GM23248 (cell line): ENCODE measurements around the gene STH. TPM values are rescaled to one million over a fixed set of nuclear protein-coding genes. Genes with fewer than 3 reads are reported as not detected.

ENCODE experiments used
- DNase-seq: peaks from one replicate; pipeline ENCODE4 v3.0.0-alpha.2; 2015
- H2AFZ ChIP-seq: fragments of 200-600 bp; sonication (generic); 2 replicates; pipeline ENCODE4 v1.6.1; 2016; ENCODE audit warnings: antibody characterized with exemption
- H3F3A ChIP-seq: fragments of 200-600 bp; sonication (generic); 2 replicates; pipeline ENCODE4 v1.6.1; 2016; ENCODE audit warnings: mild to moderate bottlenecking, antibody characterized with exemption, mixed run types; ENCODE audit not compliant: insufficient read depth
- H3K27ac ChIP-seq: fragments of 200-600 bp; sonication (generic); 2 replicates; pipeline ENCODE4 v1.5.1; 2016; ENCODE audit warnings: mild to moderate bottlenecking
- H3K27me3 ChIP-seq: fragments of 200-600 bp; sonication (generic); replicated peaks from 2 replicates; pipeline ENCODE4 v1.6.1; 2016; ENCODE audit warnings: mild to moderate bottlenecking; ENCODE audit not compliant: insufficient read depth
- H3K36me3 ChIP-seq: fragments of 200-600 bp; sonication (generic); 2 replicates; pipeline ENCODE4 v1.6.1; 2016; ENCODE audit warnings: low read depth, mild to moderate bottlenecking
- H3K4me1 ChIP-seq: fragments of 200-600 bp; sonication (generic); 2 replicates; pipeline ENCODE4 v1.6.1; 2016; ENCODE audit warnings: mild to moderate bottlenecking; ENCODE audit not compliant: insufficient read depth
- H3K4me2 ChIP-seq: fragments of 200-600 bp; sonication (generic); one replicate; pipeline ENCODE4 v1.6.1; 2016; ENCODE audit warnings: mild to moderate bottlenecking; ENCODE audit not compliant: unreplicated experiment
- H3K4me3 ChIP-seq: fragments of 200-600 bp; sonication (generic); 2 replicates; pipeline ENCODE4 v1.5.1; 2016; ENCODE audit warnings: mild to moderate bottlenecking
- H3K79me2 ChIP-seq: fragments of 200-600 bp; sonication (generic); 2 replicates; pipeline ENCODE4 v1.6.1; 2016; ENCODE audit warnings: mild to moderate bottlenecking; ENCODE audit not compliant: insufficient read depth
- H3K9ac ChIP-seq: fragments of 200-600 bp; sonication (generic); 2 replicates; pipeline ENCODE4 v1.6.1; 2016; ENCODE audit warnings: mild to moderate bottlenecking
- H3K9me2 ChIP-seq: fragments of 200-600 bp; sonication (generic); 2 replicates; pipeline ENCODE4 v1.6.1; 2016; ENCODE audit warnings: mixed run types, mild to moderate bottlenecking, moderate library complexity; ENCODE audit not compliant: insufficient read depth
- H3K9me3 ChIP-seq: fragments of 200-600 bp; sonication (generic); one replicate; pipeline ENCODE4 v1.6.1; 2017; ENCODE audit warnings: low read depth
- H4K20me1 ChIP-seq: fragments of 200-600 bp; sonication (generic); 2 replicates; pipeline ENCODE4 v1.6.0; 2016; ENCODE audit not compliant: insufficient read depth
- EZH2 ChIP-seq: fragments of 200-600 bp; sonication (generic); IDR thresholded peaks from 2 replicates; pipeline ENCODE4 v1.6.1; 2018; ENCODE audit warnings: antibody characterized with exemption, mild to moderate bottlenecking; ENCODE audit not compliant: insufficient read depth, poor library complexity, severe bottlenecking
- EZH2phosphoT487 ChIP-seq: fragments of 200-600 bp; sonication (generic); IDR thresholded peaks from 2 replicates; pipeline ENCODE4 v1.6.1; 2018; ENCODE audit warnings: antibody characterized with exemption, moderate library complexity, mild to moderate bottlenecking, low read depth; ENCODE audit not compliant: insufficient read depth
- WGBS, 2 experiments: methylation state at CpG; one replicate each; pipeline ENCODE4 v1.1.6; 2015 to 2017; ENCODE audit warnings: low lambda C conversion rate in 2 of 2, low coverage in 1 of 2; ENCODE audit errors: missing lambda C conversion rate in 2 of 2; 5-methylcytosine and 5-hydroxymethylcytosine counted together
- in situ Hi-C: fragments of 300-500 bp; cut with MboI; formaldehyde crosslinking; loops from 2 replicates; pipeline ENCODE4 v1.15.0; 2020
- polyA plus RNA-seq: library from polyadenylated mRNA; unstranded; fragments of >200 nt; fragmentation: Nextera tagmentation; extraction: Ambion mirVana; gene quantifications from 2 replicates; pipeline ENCODE4 v1.2.1, GENCODE V29; 2016
- total RNA-seq: library from RNA; depleted of rRNA; stranded (reverse); fragments of >200 nt; shearing (Covaris generic); gene quantifications from 2 replicates; pipeline ENCODE4 v1.2.3, GENCODE V29; 2014

Gene STH
- total and polyA plus RNA-seq, 2 experiments from 2014 or later: not detected

DNA sequence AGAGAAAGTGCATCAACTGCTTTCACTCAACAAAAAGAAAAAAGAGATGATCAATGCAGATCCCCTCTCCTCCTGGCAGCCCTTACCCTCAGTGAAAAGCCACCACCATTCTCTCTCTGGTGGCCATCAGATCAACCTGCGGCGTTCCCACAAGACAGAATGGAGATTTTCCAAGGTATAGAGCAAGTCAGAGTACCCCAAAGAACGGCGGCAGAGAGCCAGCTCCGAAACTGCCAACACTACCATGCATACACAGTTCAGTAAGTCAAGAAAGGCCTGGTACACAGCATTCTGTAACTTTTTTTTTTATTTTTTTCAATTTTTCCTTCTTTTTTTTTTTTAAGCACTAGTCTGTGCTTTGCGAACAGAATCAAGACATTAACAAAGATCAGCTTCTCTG is 30.6 kb downstream of the STH start:
- 95 to 98% methylated on average over 6 of the region's 6 CpGs for WGBS, 2 experiments
- Histone ChIP-seq H3K9me3 (no peaks in the 10 kb centered on the region), H3K9me2 (no peaks in the 10 kb centered on the region), H3K27me3 (no peaks in the 10 kb centered on the region), H3K4me2 (no peak overlapping the region), H3K36me3 (peaks cover 39% of the 10 kb centered on the region), H3K4me3 (no peak overlapping the region), H3K9ac (no peak overlapping the region), H4K20me1 (no peaks in the 10 kb centered on the region), H3K27ac (no peak overlapping the region), H3K79me2 (no peaks in the 10 kb centered on the region), H3K4me1 (no peaks in the 10 kb centered on the region), H3F3A (peaks cover 9% of the 10 kb centered on the region; the same call in 1 of the 2 replicates), H2AFZ (no peak overlapping the region)
- DNase-seq: no peak
- TF ChIP-seq EZH2 (no peak), EZH2phosphoT487 (no peak)
- in situ Hi-C loops: loop anchor here (10.0 kb wide), 1 partner anchor 185 kb away; no protein-coding TSS in a partner anchor

- TF ChIP-seq EZH2phosphoT487 (no peak), EZH2 (no peak)
- H3K4me1 ChIP-seq: no peaks in the 10 kb centered on the region
- 30 to 33% methylated on average over 3 of the region's 3 CpGs for WGBS, 2 experiments
- H3K4me2 ChIP-seq: no peak overlapping the region
- H4K20me1 ChIP-seq: no peaks in the 10 kb centered on the region
- peaks cover 9% of the 10 kb centered on the region; the same call in 1 of the 2 replicates for H3F3A ChIP-seq
- no peaks in the 10 kb centered on the region for H3K9me2 ChIP-seq
- H2AFZ ChIP-seq: no peak overlapping the region
- no peak overlapping the region for H3K9ac ChIP-seq
- no peaks in the 10 kb centered on the region for H3K9me3 ChIP-seq
- no peak for DNase-seq
- no peak overlapping the region for H3K4me3 ChIP-seq
- H3K79me2 ChIP-seq: no peaks in the 10 kb centered on the region
- peaks cover 48% of the 10 kb centered on the region for H3K36me3 ChIP-seq
- H3K27ac ChIP-seq: no peak overlapping the region
- H3K27me3 ChIP-seq: no peaks in the 10 kb centered on the region
- in situ Hi-C loops: loop anchor here (10.0 kb wide), 1 partner anchor 184 kb away; no protein-coding TSS in a partner anchor
Observed at GRCh38 chr17:46030752-46031151, 31.7 kb downstream of the STH start.

DNA sequence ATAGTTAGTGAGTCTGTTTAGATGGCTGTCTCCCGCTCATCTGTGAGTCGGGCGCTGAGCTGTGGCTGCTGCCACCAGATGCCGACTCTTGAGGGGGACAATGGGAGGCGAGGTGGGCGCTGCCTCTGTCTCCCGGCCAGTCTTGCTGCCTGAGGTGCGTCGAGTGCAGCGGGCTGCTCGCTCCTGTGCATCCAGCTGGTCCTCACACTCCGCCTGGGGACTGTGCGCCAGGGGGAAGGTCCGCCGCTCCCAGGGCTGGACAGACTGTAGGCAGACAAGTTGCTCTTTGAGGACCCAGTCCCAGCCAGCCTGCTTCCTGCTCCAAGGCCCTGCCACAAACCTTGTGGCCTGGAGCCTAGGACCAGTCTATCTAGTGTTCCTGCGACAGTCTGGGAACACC is 32.4 kb downstream of the STH start:
- TF ChIP-seq EZH2: no peak
- no peak overlapping the region for H3K4me2 ChIP-seq
- H3K9ac ChIP-seq: no peak overlapping the region
- H3K9me3 ChIP-seq: no peaks in the 10 kb centered on the region
- 92 to 99% methylated on average over 15 to 16 of the region's 16 CpGs for WGBS, 2 experiments
- H3K4me1 ChIP-seq: no peaks in the 10 kb centered on the region
- peaks cover 54% of the 10 kb centered on the region for H3K36me3 ChIP-seq
- H3K79me2 ChIP-seq: no peaks in the 10 kb centered on the region
- no peak overlapping the region for H3K4me3 ChIP-seq
- peaks cover 9% of the 10 kb centered on the region; the same call in 1 of the 2 replicates for H3F3A ChIP-seq
- no peak overlapping the region for H3K27ac ChIP-seq
- no peak overlapping the region for H2AFZ ChIP-seq
- H3K27me3 ChIP-seq: no peaks in the 10 kb centered on the region
- no peaks in the 10 kb centered on the region for H3K9me2 ChIP-seq
- H4K20me1 ChIP-seq: no peaks in the 10 kb centered on the region
- in situ Hi-C loops: loop anchor here (10.0 kb wide), 1 partner anchor 183 kb away; no protein-coding TSS in a partner anchor
- DNase-seq: no peak

GRCh38 chr17:46031920-46032319 is 32.9 kb downstream of the STH start:
- TF ChIP-seq EZH2 (no peak), EZH2phosphoT487 (no peak)

More at GRCh38 chr17:46031920-46032319, 32.9 kb downstream of the STH start:
- Histone ChIP-seq H2AFZ (no peak overlapping the region), H3K27ac (no peak overlapping the region), H3K79me2 (no peaks in the 10 kb centered on the region), H3K9me2 (no peaks in the 10 kb centered on the region), H3K4me1 (no peaks in the 10 kb centered on the region), H3K27me3 (no peaks in the 10 kb centered on the region), H3K36me3 (peaks cover 57% of the 10 kb centered on the region), H3K9me3 (no peaks in the 10 kb centered on the region), H3F3A (peaks cover 9% of the 10 kb centered on the region; the same call in 1 of the 2 replicates), H3K4me2 (no peak overlapping the region), H3K9ac (no peak overlapping the region), H4K20me1 (no peaks in the 10 kb centered on the region), H3K4me3 (no peak overlapping the region)
- no peak for DNase-seq
- WGBS, 2 experiments: 89% methylated on average over 6 to 8 of the region's 8 CpGs
- in situ Hi-C loops: loop anchor here (10.0 kb wide), 1 partner anchor 183 kb away; no protein-coding TSS in a partner anchor
